Stimulated activated CD8-positive, alpha-beta memory T cell treated with anti-CD3 and anti-CD28 coated beads, Interleukin-2, amount 100 ng/mL, for 1 hour (primary cell): ENCODE results near the gene DENND2A.
"Not testable (repeated sequence)": the region's sequence is repeated elsewhere in the genome, so short reads cannot be mapped to it uniquely, and the experiment has no call there.

ENCODE experiments used
- DNase-seq, 2 donors: peaks; one replicate each; pipeline ENCODE4 v3.0.0-alpha.2; 2020; ENCODE audit warnings: low read depth in 2 of 2

DENND2A gene

GRCh38 chr7:140587243-140587642, 53.4 kb downstream of the DENND2A start:
- no peak for DNase-seq

- DNase-seq: no peak
Observed at GRCh38 chr7:140586516-140586915, 54.1 kb downstream of the DENND2A start.

- DNase-seq: no peak
Observed at GRCh38 chr7:140585333-140585732, 55.3 kb downstream of the DENND2A start.

GRCh38 chr7:140584195-140584851, 56.3 kb downstream of the DENND2A start:
- no peak for DNase-seq

GRCh38 chr7:140581411-140581810, 59.2 kb downstream of the DENND2A start:
- DNase-seq: no peak

GRCh38 chr7:140577651-140578050, 63.0 kb downstream of the DENND2A start:
- DNase-seq: no peak

- DNase-seq: no peak
Observed at GRCh38 chr7:140576589-140576988, 64.0 kb downstream of the DENND2A start.

GRCh38 chr7:140571538-140572122, 69.0 kb downstream of the DENND2A start:
- no peak for DNase-seq

GRCh38 chr7:140570120-140570519, 70.5 kb downstream of the DENND2A start:
- no peak for DNase-seq

- DNase-seq: no peak
Observed at GRCh38 chr7:140568021-140568813, 72.4 kb downstream of the DENND2A start.

- DNase-seq: not testable (repeated sequence)
Observed at GRCh38 chr7:140566186-140566585, 74.4 kb downstream of the DENND2A start.

- DNase-seq: not testable (repeated sequence)
Observed at GRCh38 chr7:140565761-140566160, 74.9 kb downstream of the DENND2A start.

GRCh38 chr7:140564643-140565042, 76.0 kb downstream of the DENND2A start:
- no peak for DNase-seq

- DNase-seq: no peak
Observed at GRCh38 chr7:140562926-140563481, 77.6 kb downstream of the DENND2A start.

- DNase-seq: no peak
Observed at GRCh38 chr7:140559410-140559809, 81.2 kb downstream of the DENND2A start.

GRCh38 chr7:140557809-140558518, 82.6 kb downstream of the DENND2A start:
- DNase-seq: no peak

GRCh38 chr7:140557069-140557468, 83.5 kb downstream of the DENND2A start:
- no peak for DNase-seq

GRCh38 chr7:140553236-140553635, 87.4 kb downstream of the DENND2A start:
- not testable (repeated sequence) for DNase-seq

- DNase-seq: no peak
Observed at GRCh38 chr7:140552240-140552679, 88.4 kb downstream of the DENND2A start.

- DNase-seq: no peak
Observed at GRCh38 chr7:140551355-140552239, 89.0 kb downstream of the DENND2A start.

- DNase-seq: no peak
Observed at GRCh38 chr7:140546947-140547346, 93.7 kb downstream of the DENND2A start.
